Stromal cell of bone marrow (primary cell): ENCODE results near the gene RXYLT1.

ENCODE experiments used
- DNase-seq: peaks from one replicate; pipeline ENCODE4 v3.0.0-alpha.2; 2012; ENCODE audit warnings: low read depth

Gene RXYLT1

DNA sequence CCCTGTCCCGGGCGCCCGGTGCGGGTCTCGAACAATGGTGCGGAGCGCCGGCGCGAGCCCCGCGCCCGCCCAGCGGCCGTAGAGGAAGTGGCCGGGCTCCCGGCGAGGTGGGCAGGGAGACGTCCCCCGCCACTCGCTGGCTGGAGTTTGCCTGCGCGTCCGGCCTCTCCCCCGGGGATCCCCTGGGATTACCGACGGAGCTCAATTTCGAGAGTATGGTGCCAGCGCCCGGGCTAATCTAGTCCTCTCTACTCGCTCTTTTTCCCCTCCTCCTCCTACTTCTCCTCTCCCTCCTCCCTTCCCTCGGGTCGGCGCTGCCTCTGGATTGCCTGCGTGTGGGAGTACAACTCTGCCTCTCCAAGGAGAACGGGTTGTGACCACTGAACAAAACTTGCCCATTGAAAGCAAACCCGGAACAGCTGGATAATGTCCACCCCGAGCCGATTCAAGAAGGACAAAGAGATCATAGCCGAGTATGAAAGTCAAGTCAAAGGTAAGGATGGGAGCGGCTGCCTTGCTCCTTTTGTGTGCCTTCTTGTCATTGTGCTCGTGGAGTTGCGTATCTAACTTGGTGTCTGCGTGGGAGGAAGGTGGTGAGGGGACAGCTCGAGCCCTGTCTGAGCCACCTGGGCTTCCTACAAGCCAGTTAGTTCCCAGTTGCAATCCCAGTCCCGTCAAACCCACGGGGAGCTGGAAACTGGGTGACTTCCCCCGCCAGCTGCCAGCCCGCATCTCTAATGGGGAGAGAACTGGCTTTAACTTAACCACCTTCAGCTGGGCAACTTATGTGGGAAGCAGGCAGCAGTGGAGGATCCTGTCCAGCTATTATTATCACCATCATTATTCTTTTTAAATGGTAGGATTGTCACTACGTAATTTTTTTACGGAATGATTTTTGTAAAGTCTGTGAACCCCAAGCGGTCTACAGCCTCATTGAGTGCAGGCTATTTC is 65.0 kb downstream of the RXYLT1 start, which contains the start of gene SRGAP1:
TSS of gene SRGAP1 (plus strand) at position 310 of the 951 bp plus-strand sequence. CDS start at position 427, 117 bp downstream.
- DNase-seq = peak; percentile 70

DNA sequence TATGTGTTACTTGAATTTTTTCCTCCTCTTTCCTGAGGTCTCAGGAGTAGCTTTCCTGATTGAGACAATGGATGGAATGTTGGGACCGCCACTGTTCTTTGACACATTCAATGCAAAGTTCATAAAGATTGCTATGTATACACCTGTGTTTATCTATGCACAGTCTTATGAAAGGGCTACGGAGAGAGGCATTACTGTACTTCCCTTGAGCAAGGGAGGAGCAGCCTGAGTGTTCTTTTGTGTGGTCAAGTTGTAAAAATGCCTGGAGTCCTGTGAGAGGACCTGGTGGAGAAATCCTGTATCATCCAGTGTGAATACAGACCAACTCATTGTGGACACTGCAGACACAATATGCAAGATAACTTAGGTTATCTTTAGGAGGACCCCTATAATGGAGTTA is 66.0 kb downstream of the RXYLT1 start:
- DNase-seq = no peak

DNA sequence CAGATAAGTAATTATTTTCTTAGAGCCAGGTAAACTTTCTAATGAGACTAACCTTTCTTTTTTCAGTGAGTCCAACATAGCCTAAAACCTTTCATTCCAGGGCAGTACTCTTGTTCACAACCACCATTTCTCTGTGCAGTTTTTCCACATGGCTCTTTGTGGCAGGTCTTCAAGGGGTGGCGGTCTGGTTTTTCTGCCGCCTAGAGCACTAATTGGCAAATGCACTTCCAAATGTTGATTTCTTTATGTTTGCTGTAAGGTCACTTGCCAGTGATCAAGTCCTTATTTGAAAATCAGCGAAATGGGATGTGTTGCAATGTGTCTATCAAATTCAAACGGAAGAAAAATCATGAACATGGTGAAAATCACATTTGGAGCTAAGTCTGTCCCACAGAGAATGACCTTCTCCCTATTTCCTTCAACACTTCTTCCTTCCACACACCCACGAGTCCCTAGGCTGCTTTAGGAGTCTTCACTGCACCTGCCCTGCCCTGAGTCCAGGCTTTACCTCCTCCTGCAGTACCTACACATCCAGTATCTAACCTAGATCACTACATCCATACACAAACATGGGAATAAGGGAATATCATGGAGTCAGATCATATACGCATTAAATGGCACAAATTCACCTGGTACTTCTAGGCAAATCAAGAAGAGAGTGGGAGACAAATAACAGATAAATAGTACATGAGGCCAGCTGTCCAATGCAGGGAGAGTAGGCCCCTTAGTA is 66.7 kb downstream of the RXYLT1 start:
- no peak for DNase-seq

DNA sequence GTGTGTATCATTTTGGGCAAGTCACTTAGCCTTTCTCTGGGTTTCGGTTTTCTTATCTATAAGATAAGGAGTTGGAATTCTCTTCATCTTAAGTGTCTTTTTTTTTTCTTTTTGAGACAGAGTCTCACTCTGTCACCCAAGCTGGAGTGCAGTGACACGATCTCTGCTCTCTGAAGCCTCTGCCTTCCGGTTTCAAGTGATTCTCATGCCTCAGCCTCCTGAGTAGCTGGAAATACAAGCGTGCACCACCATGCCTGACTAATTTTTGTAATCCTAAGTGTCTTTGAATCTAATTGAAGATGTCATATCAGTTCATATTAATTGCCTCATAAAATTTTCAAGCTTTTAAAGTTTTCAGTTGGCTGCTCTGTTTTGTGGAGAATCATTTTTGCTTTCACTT is 68.7 kb downstream of the RXYLT1 start:
- no peak for DNase-seq

DNA sequence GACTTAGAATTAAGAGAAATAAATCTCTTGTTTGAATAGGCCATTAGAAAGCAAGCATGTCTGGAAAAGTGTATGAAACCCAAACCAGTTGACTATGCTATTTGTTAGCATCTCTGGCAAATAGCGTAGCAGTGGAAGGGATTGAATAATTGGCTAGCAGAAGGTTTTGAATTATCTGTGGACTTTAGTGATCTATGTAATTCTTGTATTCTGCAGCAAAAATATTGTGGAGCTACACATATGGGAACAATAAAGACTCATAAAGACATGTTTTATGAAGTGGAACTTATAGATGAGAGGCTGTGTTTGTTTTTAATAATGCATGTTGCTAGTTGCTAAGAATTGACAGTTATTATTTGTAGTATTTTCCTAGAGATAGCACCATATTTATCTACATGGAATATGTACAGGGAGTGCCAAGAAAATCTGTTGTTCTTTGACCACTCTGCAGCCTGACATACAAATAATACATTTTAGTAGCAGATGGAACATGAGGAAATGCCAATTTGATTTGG is 69.5 kb downstream of the RXYLT1 start:
- DNase-seq = no peak

DNA sequence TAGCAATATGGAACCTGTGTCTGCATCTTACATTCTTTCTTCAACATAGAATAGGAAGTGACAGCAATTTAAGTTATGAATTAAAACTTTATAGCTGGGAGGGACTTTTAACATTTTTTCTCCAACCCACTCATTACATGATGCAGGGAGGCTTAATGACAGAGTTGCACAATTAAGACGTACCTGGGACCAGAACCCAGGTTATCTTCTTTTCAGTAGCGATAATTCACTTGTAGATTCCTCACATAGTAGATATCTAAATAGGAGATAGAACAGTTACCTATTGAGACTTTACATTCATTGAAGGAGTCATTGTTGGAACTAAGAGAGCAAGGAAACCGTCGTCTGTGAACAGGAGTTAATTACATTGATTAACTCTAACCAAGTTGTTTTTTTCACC is 69.9 kb downstream of the RXYLT1 start:
- DNase-seq = no peak

DNA sequence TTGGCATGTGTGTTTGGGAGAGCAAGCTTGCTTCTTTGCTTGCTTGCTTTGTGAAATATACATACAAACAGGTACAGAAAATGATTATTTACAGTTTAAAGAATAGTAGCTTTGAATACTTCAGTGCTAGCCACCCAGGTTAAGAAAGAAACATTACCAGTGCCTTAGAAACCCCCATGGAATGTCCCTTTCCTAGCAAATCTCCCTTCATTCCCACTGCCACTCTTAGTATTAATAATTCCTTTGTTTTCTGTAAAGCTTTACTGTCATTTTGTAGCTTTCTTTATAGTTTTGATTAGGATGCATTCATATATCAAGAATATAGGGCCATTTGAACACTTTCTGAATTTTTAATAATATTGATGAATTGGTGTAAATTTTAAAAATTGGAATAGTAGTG is 74.3 kb downstream of the RXYLT1 start:
- DNase-seq = no peak

DNA sequence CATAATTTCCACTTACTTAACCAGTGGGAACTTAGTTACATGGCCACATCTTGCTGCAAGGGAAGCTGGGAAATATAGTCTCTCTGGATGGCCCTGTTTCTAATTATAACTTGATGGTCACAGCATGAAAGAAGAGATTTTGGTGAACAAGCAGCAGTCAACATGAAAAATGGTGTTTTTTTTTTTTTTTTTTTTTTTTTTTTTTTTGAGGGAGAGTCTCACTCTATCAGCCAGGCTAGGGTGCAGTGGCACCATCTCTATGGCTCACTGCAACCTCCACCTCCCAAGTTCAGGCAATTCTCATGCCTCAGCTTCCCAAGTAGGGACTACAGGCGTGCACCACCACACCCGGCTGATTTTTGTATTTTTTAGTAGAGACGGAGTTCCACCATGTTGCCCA is 75.6 kb downstream of the RXYLT1 start:
- no peak for DNase-seq

DNA sequence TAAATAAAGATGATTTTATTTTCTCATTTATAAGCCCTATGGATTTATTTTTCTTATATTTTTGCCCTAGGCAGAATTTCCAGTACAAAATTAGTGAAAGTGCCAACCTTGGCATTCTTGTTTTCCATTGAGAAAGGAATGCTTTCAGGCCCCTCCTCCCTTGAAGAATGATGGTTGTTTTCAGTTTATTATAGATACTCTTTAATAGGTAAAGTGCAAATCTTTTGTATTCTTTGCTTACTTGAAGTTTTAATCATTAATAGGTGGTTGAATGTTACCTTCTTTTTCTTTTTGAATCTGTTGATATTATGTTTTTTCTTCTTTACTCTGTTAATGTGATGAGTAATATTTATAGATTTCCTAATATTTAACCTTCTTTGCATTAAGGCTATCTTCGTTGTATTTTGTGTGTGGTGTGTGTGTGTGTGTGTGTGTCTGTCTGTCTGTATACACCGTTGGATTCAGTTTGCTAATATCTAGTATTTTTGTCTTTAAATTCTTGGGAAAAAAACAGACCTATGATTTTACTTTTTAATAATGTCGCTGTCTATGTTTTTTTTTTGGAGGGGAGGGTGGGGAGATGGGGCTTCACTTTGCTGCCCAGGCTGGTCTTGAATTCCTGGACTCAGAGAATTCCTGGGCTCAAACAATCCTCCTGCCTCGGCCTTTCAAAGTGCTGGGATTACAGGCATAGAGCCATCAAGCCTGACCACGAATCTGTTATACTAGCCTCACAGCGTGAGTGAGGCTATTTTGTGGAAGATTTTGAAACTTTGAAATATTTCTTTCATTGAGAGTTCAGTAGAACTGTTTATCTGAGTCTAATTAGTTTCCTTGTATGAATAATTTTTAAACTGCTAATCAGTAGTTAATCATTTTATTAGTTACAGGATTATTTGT is 78.3 kb downstream of the RXYLT1 start:
- no peak for DNase-seq
